B cell (primary cell): ENCODE results near the gene CPEB3. TPM values are rescaled to one million over a fixed set of nuclear protein-coding genes. Genes with fewer than 3 reads are reported as not detected.

Experiments used
- ATAC-seq: fragments of 200-7000 bp; cut with Tn5 transposase; one replicate; pipeline ENCODE4 v1.10.0; 2021; ENCODE audit warnings: low read depth, mild to moderate bottlenecking, moderate number of reproducible peaks, moderate library complexity
- CTCF ChIA-PET: fragments of 350-600 bp; sonication (Branson Sonifier 250); formaldehyde crosslinking; loops from one replicate; lab custom pipeline; 2021; ENCODE audit warnings: antibody characterized with exemption, inconsistent platforms; lab: Charles Lee
- POLR2A ChIA-PET: fragments of 350-600 bp; sonication (Branson Sonifier 250); formaldehyde crosslinking; loops from one replicate; lab custom pipeline; 2021; ENCODE audit warnings: antibody characterized with exemption; lab: Charles Lee
- DNase-seq: peaks from one replicate; pipeline ENCODE4 v3.0.0; 2013
- H2AFZ ChIP-seq: 2 replicates; pipeline ENCODE4 v1.6.1; 2012; ENCODE audit warnings: mild to moderate bottlenecking, low read depth, low read length; ENCODE audit not compliant: insufficient read depth, poor library complexity, severe bottlenecking
- H3K27ac ChIP-seq, 2 donors: 1 replicate in 1 of 2; 2 replicates in 1 of 2; pipeline ENCODE4 v1.5.1; 2012 to 2013; ENCODE audit warnings: low read length in 2 of 2, mild to moderate bottlenecking in 2 of 2, moderate library complexity in 1 of 2
- H3K27me3 ChIP-seq, 4 experiments: fragments of 200-600 bp in 1 of 4; sonication (generic) in 1 of 4; replicated peaks in 1 of 4; 1 replicate in 2 of 4; 2 replicates in 2 of 4; pipeline versions ENCODE4 v1.6.1 to v1.7.0; 2013 to 2016; ENCODE audit warnings: low read length in 3 of 4, mild to moderate bottlenecking in 2 of 4, mixed read lengths in 1 of 4, moderate library complexity in 1 of 4; ENCODE audit not compliant: insufficient read depth in 4 of 4, control insufficient read depth in 3 of 4; ENCODE audit errors: control extremely low read depth in 1 of 4
- H3K36me3 ChIP-seq, 2 experiments: replicated peaks in 1 of 2; 1 replicate in 1 of 2; 2 replicates in 1 of 2; pipeline versions ENCODE4 v1.6.1 to v1.7.1; 2013; ENCODE audit warnings: low read length in 1 of 2; ENCODE audit not compliant: insufficient read depth in 2 of 2, control insufficient read depth in 1 of 2; ENCODE audit errors: control extremely low read depth in 1 of 2, extremely low read depth in 1 of 2
- H3K4me1 ChIP-seq, 2 donors: fragments of 200-600 bp in 1 of 2; sonication (generic) in 1 of 2; 1 replicate in 1 of 2; 2 replicates in 1 of 2; pipeline versions ENCODE4 v1.5.1 to v1.6.1; 2013 to 2017; ENCODE audit warnings: low read length in 2 of 2; ENCODE audit not compliant: control insufficient read depth in 2 of 2, insufficient read depth in 2 of 2
- H3K4me2 ChIP-seq: replicated peaks from 2 replicates; pipeline ENCODE3; 2012; ENCODE audit warnings: mild to moderate bottlenecking, low read depth, low read length; ENCODE audit not compliant: poor library complexity, severe bottlenecking
- H3K4me3 ChIP-seq, 5 experiments: fragments of 200-600 bp in 1 of 5; sonication (generic) in 1 of 5; 1 replicate in 3 of 5; 2 replicates in 2 of 5; pipeline versions ENCODE4 v1.5.1 to v1.7.0; 2011 to 2016; ENCODE audit warnings: low read length in 4 of 5, mild to moderate bottlenecking in 4 of 5, low read depth in 2 of 5, control low read depth in 1 of 5, moderate library complexity in 1 of 5; ENCODE audit not compliant: insufficient read depth in 1 of 5; ENCODE audit errors: control extremely low read depth in 1 of 5, extremely low read depth in 1 of 5
- H3K79me2 ChIP-seq: fragments of 200-600 bp; sonication (generic); one replicate; pipeline ENCODE4 v1.6.0; 2016; ENCODE audit warnings: low read length; ENCODE audit not compliant: control insufficient read depth, insufficient read depth
- H3K9ac ChIP-seq: fragments of 200-600 bp; sonication (generic); 2 replicates; pipeline ENCODE4 v1.6.1; 2017; ENCODE audit warnings: mild to moderate bottlenecking, low read length, moderate library complexity
- H3K9me3 ChIP-seq, 3 donors: one replicate each; pipeline versions ENCODE4 v1.6.1 to v1.7.1; 2013; ENCODE audit warnings: low read length in 2 of 3; ENCODE audit not compliant: control insufficient read depth in 2 of 3, insufficient read depth in 1 of 3; ENCODE audit errors: control extremely low read depth in 1 of 3
- H4K20me1 ChIP-seq: 2 replicates; pipeline ENCODE4 v1.6.0; 2012; ENCODE audit warnings: mild to moderate bottlenecking, low read length; ENCODE audit not compliant: insufficient read depth, control insufficient read depth, poor library complexity, severe bottlenecking
- H3K27ac Mint-ChIP-seq: one replicate; pipeline ENCODE4 v1.8.0; 2021; ENCODE audit warnings: mixed read lengths
- H3K27me3 Mint-ChIP-seq: one replicate; pipeline ENCODE4 v1.8.0; 2021; ENCODE audit warnings: mixed read lengths
- H3K4me1 Mint-ChIP-seq: one replicate; pipeline ENCODE4 v1.8.0; 2021; ENCODE audit warnings: mixed read lengths
- H3K4me3 Mint-ChIP-seq: one replicate; pipeline ENCODE4 v1.8.0; 2021; ENCODE audit warnings: mixed read lengths
- H3K9me3 Mint-ChIP-seq: one replicate; pipeline ENCODE4 v1.8.0; 2022; ENCODE audit warnings: mixed read lengths; ENCODE audit not compliant: insufficient read depth
- EZH2 ChIP-seq: IDR thresholded peaks from 2 replicates; pipeline ENCODE4 v1.6.1; 2012; ENCODE audit warnings: borderline replicate concordance, low read depth, mild to moderate bottlenecking, moderate library complexity, low read length; ENCODE audit not compliant: insufficient read depth, poor library complexity, severe bottlenecking
- WGBS: methylation state at CpG from one replicate; pipeline ENCODE4 v1.1.5; 2013; ENCODE audit warnings: missing lambda C conversion rate; ENCODE audit not compliant: insufficient coverage; 5-methylcytosine and 5-hydroxymethylcytosine counted together
- intact Hi-C: fragments of 100-400 bp; cut with micrococcal nuclease; formaldehyde crosslinking; loops from one replicate; pipeline ENCODE4 v1.10.0; 2022
- polyA plus RNA-seq: library from polyadenylated mRNA; depleted of rRNA; stranded (reverse); fragments of >200 nt; gene quantifications from 2 replicates; pipeline ENCODE4 v1.2.3, GENCODE V29; 2012
- total RNA-seq, 2 donors: library from RNA; stranded (reverse); fragments of 120-200 nt in 1 of 2; gene quantifications; 1 replicate in 1 of 2; 2 replicates in 1 of 2; pipeline versions ENCODE4 v1.2.3 to v1.2.4, GENCODE V29; 2013 to 2022
- TF ChIP-seq, protein P1 (sequence below): fragments of 200-600 bp; IDR thresholded peaks from one replicate; pipeline ENCODE4 v1.8.0; 2022; ENCODE audit warnings: antibody characterized with exemption, mild to moderate bottlenecking

CPEB3 gene
- total and polyA plus RNA-seq, 2 donors (not counting 1 experiment from before 2014, with no cell fraction given), result 1.6 to 6.7 TPM

DNA sequence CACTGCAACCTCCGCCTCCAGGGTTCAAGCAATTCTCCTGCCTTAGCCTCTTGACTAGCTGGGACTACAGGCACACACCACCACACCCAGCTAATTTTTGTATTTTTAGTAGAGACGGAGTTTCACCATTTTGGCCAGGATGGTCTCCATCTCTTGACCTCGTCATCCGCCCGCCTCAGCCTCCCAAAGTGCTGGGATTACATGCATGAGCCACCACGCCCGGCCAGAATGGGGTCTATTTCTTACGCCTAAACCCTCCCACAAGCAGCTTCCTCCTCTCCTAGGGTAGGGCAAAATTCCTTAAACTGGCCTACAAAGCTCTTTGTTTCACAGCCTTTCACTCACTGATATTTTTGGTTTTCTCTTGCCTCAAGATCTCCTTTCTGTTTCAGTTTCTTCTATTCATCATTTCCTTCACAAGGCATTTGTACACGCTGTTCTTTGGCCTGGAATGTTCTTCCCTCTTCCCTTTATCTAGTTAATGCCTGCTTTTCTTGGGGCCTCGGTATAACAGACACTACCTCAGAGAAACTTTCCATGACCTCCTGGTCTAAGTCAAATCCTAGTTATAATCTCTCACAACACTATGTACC lies 6.7 kb downstream of the CPEB3 start:
- intact Hi-C loops, result no loop called here

More for the DNA sequence above, 6.7 kb downstream of the CPEB3 start:
- Mint-ChIP-seq H3K27me3 (no peaks in the 10 kb centered on the region), H3K9me3 (no peaks in the 10 kb centered on the region), H3K4me3 (peak overlapping the region; percentile 9), H3K4me1 (peaks cover 13% of the 10 kb centered on the region), H3K27ac (peak overlapping the region; percentile 2)
- POLR2A ChIA-PET, result no interaction called here
- peaks cover 5 to 12% of the 10 kb centered on the region in 2 donors for H3K4me1 ChIP-seq
- no peaks in the 10 kb centered on the region for H3K9me3 ChIP-seq
- peak overlapping the region; percentile 57 for H3K4me2 ChIP-seq
- H3K36me3 ChIP-seq, result no peaks in the 10 kb centered on the region
- H3K27ac ChIP-seq, result peak overlapping the region; percentile 22 to 38
- DNase-seq (peak; percentile 33), ATAC-seq (no peak)
- no peaks in the 10 kb centered on the region for H3K27me3 ChIP-seq
- no peak overlapping the region for H3K9ac ChIP-seq
- 63% methylated on average over 7 of the region's 10 CpGs for WGBS
- CTCF ChIA-PET, result no interaction called here
- no peaks in the 10 kb centered on the region for H4K20me1 ChIP-seq
- TF ChIP-seq, protein P1, sequence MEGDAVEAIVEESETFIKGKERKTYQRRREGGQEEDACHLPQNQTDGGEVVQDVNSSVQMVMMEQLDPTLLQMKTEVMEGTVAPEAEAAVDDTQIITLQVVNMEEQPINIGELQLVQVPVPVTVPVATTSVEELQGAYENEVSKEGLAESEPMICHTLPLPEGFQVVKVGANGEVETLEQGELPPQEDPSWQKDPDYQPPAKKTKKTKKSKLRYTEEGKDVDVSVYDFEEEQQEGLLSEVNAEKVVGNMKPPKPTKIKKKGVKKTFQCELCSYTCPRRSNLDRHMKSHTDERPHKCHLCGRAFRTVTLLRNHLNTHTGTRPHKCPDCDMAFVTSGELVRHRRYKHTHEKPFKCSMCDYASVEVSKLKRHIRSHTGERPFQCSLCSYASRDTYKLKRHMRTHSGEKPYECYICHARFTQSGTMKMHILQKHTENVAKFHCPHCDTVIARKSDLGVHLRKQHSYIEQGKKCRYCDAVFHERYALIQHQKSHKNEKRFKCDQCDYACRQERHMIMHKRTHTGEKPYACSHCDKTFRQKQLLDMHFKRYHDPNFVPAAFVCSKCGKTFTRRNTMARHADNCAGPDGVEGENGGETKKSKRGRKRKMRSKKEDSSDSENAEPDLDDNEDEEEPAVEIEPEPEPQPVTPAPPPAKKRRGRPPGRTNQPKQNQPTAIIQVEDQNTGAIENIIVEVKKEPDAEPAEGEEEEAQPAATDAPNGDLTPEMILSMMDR, result no peak
- TF ChIP-seq EZH2, result no peak
- H3K79me2 ChIP-seq, result peaks cover 58% of the 10 kb centered on the region
- H2AFZ ChIP-seq, result peak overlapping the region; percentile 67
- H3K4me3 ChIP-seq, result peak overlapping the region in 2 of 5 experiments; percentile 6 to 36
